Measurements from ENCODE around the gene MTFR2. TPM values are rescaled to one million over a fixed set of nuclear protein-coding genes. Genes with fewer than 3 reads are reported as not detected.
A peak's percentile ranks its signal among the peaks of the same experiment; 100 is the strongest.
"Not testable (repeated sequence)": the region's sequence is repeated elsewhere in the genome, so short reads cannot be mapped to it uniquely, and the experiment has no call there.

MTFR2 gene
- total RNA-seq, 2 donors from 2014 or later: 25.9 to 32.0 TPM

- no peaks in the 10 kb centered on the region for H3K9me3 Mint-ChIP-seq
- DNase-seq (ENCODE audit: low spot score in 2 of 2): no peak
- H3K27ac Mint-ChIP-seq: peak overlapping the region; percentile 95 to 99
- no peak for ATAC-seq
- peaks cover 36 to 40% of the 10 kb centered on the region in 2 donors for H3K36me3 Mint-ChIP-seq
Measured at GRCh38 chr6:136251394-136251793, 1.3 kb upstream of the MTFR2 start.

- no peak for DNase-seq (ENCODE audit: low spot score in 2 of 2)
- peak; percentile 13 to 19 for ATAC-seq
- peaks cover 38 to 44% of the 10 kb centered on the region in 2 donors for H3K36me3 Mint-ChIP-seq
Measured at GRCh38 chr6:136250686-136251008, 536 bp upstream of the MTFR2 start.

GRCh38 chr6:136249336-136249735, 775 bp downstream of the MTFR2 start:
- DNase-seq (ENCODE audit: low spot score in 2 of 2): no peak
- H3K27ac Mint-ChIP-seq: peak overlapping the region; percentile 95 to 99
- peaks cover 42 to 47% of the 10 kb centered on the region in 2 donors for H3K36me3 Mint-ChIP-seq
- no peaks in the 10 kb centered on the region for H3K9me3 Mint-ChIP-seq
- ATAC-seq: peak in 1 of 2 donors; percentile 1

More at GRCh38 chr6:136250686-136251008, 536 bp upstream of the MTFR2 start:
- Mint-ChIP-seq H3K27ac (peak overlapping the region; percentile 95 to 99), H3K9me3 (no peaks in the 10 kb centered on the region)

GRCh38 chr6:136244061-136244616, 6.0 kb downstream of the MTFR2 start:
- no peak for ATAC-seq

GRCh38 chr6:136236466-136237293, 13.4 kb downstream of the MTFR2 start:
- H3K27ac Mint-ChIP-seq: no peak overlapping the region
- peaks cover 20 to 61% of the 10 kb centered on the region in 2 donors for H3K36me3 Mint-ChIP-seq
- no peaks in the 10 kb centered on the region for H3K9me3 Mint-ChIP-seq
- ATAC-seq: no peak
- no peak for DNase-seq (ENCODE audit: low spot score in 2 of 2)

More at GRCh38 chr6:136244061-136244616, 6.0 kb downstream of the MTFR2 start:
- Mint-ChIP-seq H3K36me3 (peaks cover 32 to 61% of the 10 kb centered on the region in 2 donors), H3K27ac (no peak overlapping the region), H3K9me3 (no peaks in the 10 kb centered on the region)
- DNase-seq (ENCODE audit: low spot score in 2 of 2): no peak

GRCh38 chr6:136235233-136235564, 14.9 kb downstream of the MTFR2 start:
- DNase-seq (ENCODE audit: low spot score in 2 of 2) (no peak), ATAC-seq (no peak)
- Mint-ChIP-seq H3K36me3 (peaks cover 20 to 56% of the 10 kb centered on the region in 2 donors), H3K9me3 (no peaks in the 10 kb centered on the region), H3K27ac (no peak overlapping the region)

GRCh38 chr6:136232701-136233100, 17.4 kb downstream of the MTFR2 start:
- Mint-ChIP-seq H3K9me3 (no peaks in the 10 kb centered on the region), H3K27ac (no peak overlapping the region), H3K36me3 (peaks cover 20 to 39% of the 10 kb centered on the region in 2 donors)
- no peak for DNase-seq (ENCODE audit: low spot score in 2 of 2)
- no peak for ATAC-seq

- Mint-ChIP-seq H3K9me3 (no peaks in the 10 kb centered on the region), H3K27ac (no peak overlapping the region), H3K36me3 (peaks cover 4 to 15% of the 10 kb centered on the region in 2 donors)
- ATAC-seq (no peak), DNase-seq (ENCODE audit: low spot score in 2 of 2) (no peak)
Measured at GRCh38 chr6:136230219-136230853, 19.8 kb downstream of the MTFR2 start.

GRCh38 chr6:136228814-136229213, 21.3 kb downstream of the MTFR2 start:
- DNase-seq (ENCODE audit: low spot score in 2 of 2) (no peak), ATAC-seq (no peak)
- peaks cover 5% of the 10 kb centered on the region in 2 donors for H3K9me3 Mint-ChIP-seq
- no peak overlapping the region for H3K27ac Mint-ChIP-seq
- H3K36me3 Mint-ChIP-seq: peaks cover 0 to 3% of the 10 kb centered on the region in 2 donors

GRCh38 chr6:136226674-136227377, 23.3 kb downstream of the MTFR2 start:
- H3K9me3 Mint-ChIP-seq: peaks cover 5% of the 10 kb centered on the region in 2 donors
- peak overlapping the region in 1 of 2 donors; percentile 67 for H3K27ac Mint-ChIP-seq
- ATAC-seq (peak; percentile 29 to 33), DNase-seq (ENCODE audit: low spot score in 2 of 2) (no peak)
- H3K36me3 Mint-ChIP-seq: no peaks in the 10 kb centered on the region

- Mint-ChIP-seq H3K36me3 (no peaks in the 10 kb centered on the region), H3K27ac (peak overlapping the region in 1 of 2 donors; percentile 67), H3K9me3 (peaks cover 5% of the 10 kb centered on the region in 2 donors)
- DNase-seq (ENCODE audit: low spot score in 2 of 2) (peak in 1 of 2 donors; percentile 59), ATAC-seq (peak; percentile 70 to 81)
Measured at GRCh38 chr6:136226027-136226673, 24.0 kb downstream of the MTFR2 start.

GRCh38 chr6:136225496-136225895, 24.6 kb downstream of the MTFR2 start:
- Mint-ChIP-seq H3K36me3 (no peaks in the 10 kb centered on the region), H3K27ac (peak overlapping the region in 1 of 2 donors; percentile 67), H3K9me3 (peaks cover 5 to 6% of the 10 kb centered on the region in 2 donors)
- DNase-seq (ENCODE audit: low spot score in 2 of 2): peak in 1 of 2 donors; percentile 6
- ATAC-seq: peak; percentile 40 to 90

GRCh38 chr6:136224974-136225373, 25.1 kb downstream of the MTFR2 start:
- H3K27ac Mint-ChIP-seq: peak overlapping the region in 1 of 2 donors; percentile 37
- not testable (repeated sequence) for ATAC-seq; DNase-seq (ENCODE audit: low spot score in 2 of 2); H3K36me3 Mint-ChIP-seq
- H3K9me3 Mint-ChIP-seq: peaks cover 5 to 11% of the 10 kb centered on the region in 2 donors

GRCh38 chr6:136216503-136217401, 33.4 kb downstream of the MTFR2 start:
- ATAC-seq: no peak
- Mint-ChIP-seq H3K9me3 (peaks cover 0 to 12% of the 10 kb centered on the region in 2 donors), H3K27ac (no peak overlapping the region), H3K36me3 (peaks cover 0 to 5% of the 10 kb centered on the region in 2 donors)
- DNase-seq (ENCODE audit: low spot score in 2 of 2): no peak

GRCh38 chr6:136213853-136214252, 36.3 kb downstream of the MTFR2 start:
- Mint-ChIP-seq H3K27ac (no peak overlapping the region), H3K9me3 (peaks cover 0 to under 1% of the 10 kb centered on the region in 2 donors), H3K36me3 (no peaks in the 10 kb centered on the region)
- no peak for DNase-seq (ENCODE audit: low spot score in 2 of 2)
- ATAC-seq: no peak

Data from activated naive CD4-positive, alpha-beta T cell treated with anti-CD3 and anti-CD28 coated beads, Interleukin-2, amount 50 U/mL, for 72 hours (primary cell).